Parathyroid adenoma (tissue), 2 donors: ENCODE measurements around the gene SETX.
A peak's percentile ranks its signal among the peaks of the same experiment; 100 is the strongest.

Experiments
- H2AFZ ChIP-seq: fragments of 300-600 bp; sonication (generic); one replicate; pipeline ENCODE4 v1.7.0; 2017; ENCODE audit warnings: antibody characterized with exemption, mild to moderate bottlenecking
- H3K27ac ChIP-seq: fragments of 300-600 bp; sonication (generic); one replicate; pipeline ENCODE4 v1.7.0; 2017
- H3K27me3 ChIP-seq: fragments of 300-600 bp; sonication (generic); one replicate; pipeline ENCODE4 v1.7.0; 2017; ENCODE audit warnings: low read length; ENCODE audit not compliant: control insufficient read depth, insufficient read depth
- H3K36me3 ChIP-seq: fragments of 300-600 bp; sonication (generic); one replicate; pipeline ENCODE4 v1.7.0; 2017; ENCODE audit warnings: low read length; ENCODE audit not compliant: control insufficient read depth, insufficient read depth
- H3K4me1 ChIP-seq: fragments of 300-600 bp; sonication (generic); one replicate; pipeline ENCODE4 v1.7.0; 2017; ENCODE audit warnings: control low read depth
- H3K4me2 ChIP-seq: fragments of 300-600 bp; sonication (generic); one replicate; pipeline ENCODE4 v1.7.0; 2017; ENCODE audit warnings: low read length
- H3K4me3 ChIP-seq: fragments of 300-600 bp; sonication (generic); one replicate; pipeline ENCODE4 v1.7.0; 2017; ENCODE audit warnings: low read depth, low read length
- H3K79me2 ChIP-seq: fragments of 300-600 bp; sonication (generic); one replicate; pipeline ENCODE4 v1.7.0; 2017; ENCODE audit warnings: control low read depth
- H3K9ac ChIP-seq: fragments of 300-600 bp; sonication (generic); one replicate; pipeline ENCODE4 v1.7.0; 2017; ENCODE audit warnings: mild to moderate bottlenecking
- H3K9me3 ChIP-seq: fragments of 300-600 bp; sonication (generic); one replicate; pipeline ENCODE4 v1.7.0; 2017; ENCODE audit warnings: low read length; ENCODE audit not compliant: control insufficient read depth
- TF ChIP-seq, protein P1 (sequence below): fragments of 300-600 bp; sonication (generic); IDR thresholded peaks from one replicate; pipeline ENCODE4 v1.7.0; 2017; ENCODE audit warnings: antibody characterized with exemption, mild to moderate bottlenecking
- donor health status: primary hyperparathyroidism.

Gene SETX

GRCh38 chr9:132238026-132238972, 116.5 kb downstream of the SETX start:
- Histone ChIP-seq H3K4me2 (no peak overlapping the region), H2AFZ (no peak overlapping the region), H3K36me3 (no peaks in the 10 kb centered on the region), H3K27ac (no peak overlapping the region), H3K79me2 (no peaks in the 10 kb centered on the region), H3K4me3 (no peak overlapping the region), H3K9me3 (no peaks in the 10 kb centered on the region), H3K27me3 (no peaks in the 10 kb centered on the region), H3K4me1 (no peaks in the 10 kb centered on the region), H3K9ac (no peak overlapping the region)
- TF ChIP-seq, protein P1, sequence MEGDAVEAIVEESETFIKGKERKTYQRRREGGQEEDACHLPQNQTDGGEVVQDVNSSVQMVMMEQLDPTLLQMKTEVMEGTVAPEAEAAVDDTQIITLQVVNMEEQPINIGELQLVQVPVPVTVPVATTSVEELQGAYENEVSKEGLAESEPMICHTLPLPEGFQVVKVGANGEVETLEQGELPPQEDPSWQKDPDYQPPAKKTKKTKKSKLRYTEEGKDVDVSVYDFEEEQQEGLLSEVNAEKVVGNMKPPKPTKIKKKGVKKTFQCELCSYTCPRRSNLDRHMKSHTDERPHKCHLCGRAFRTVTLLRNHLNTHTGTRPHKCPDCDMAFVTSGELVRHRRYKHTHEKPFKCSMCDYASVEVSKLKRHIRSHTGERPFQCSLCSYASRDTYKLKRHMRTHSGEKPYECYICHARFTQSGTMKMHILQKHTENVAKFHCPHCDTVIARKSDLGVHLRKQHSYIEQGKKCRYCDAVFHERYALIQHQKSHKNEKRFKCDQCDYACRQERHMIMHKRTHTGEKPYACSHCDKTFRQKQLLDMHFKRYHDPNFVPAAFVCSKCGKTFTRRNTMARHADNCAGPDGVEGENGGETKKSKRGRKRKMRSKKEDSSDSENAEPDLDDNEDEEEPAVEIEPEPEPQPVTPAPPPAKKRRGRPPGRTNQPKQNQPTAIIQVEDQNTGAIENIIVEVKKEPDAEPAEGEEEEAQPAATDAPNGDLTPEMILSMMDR, result no peak

DNA sequence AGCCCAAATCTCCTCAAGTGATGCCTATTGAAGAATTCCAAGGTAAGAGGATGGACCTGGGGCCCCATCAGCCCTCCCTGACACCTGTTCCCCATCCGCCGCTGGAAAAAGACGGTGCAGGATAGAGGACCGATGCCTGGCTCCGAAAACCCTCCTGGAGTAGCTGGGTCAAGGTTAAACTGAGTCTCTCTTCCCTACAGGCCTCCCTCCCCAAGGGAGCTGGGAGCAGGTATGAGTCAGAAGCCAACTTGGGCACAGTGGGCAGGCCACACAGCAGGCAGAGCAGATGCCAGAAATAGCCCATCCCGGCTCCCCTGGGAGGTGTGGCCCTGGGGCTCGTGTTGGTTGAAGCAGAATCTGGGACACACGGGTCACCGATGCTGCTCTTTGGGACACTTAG, 117.3 kb downstream of the SETX start:
- TF ChIP-seq, protein P1, result no peak
- H3K79me2 ChIP-seq, result no peaks in the 10 kb centered on the region
- no peak overlapping the region for H3K27ac ChIP-seq
- H3K36me3 ChIP-seq, result no peaks in the 10 kb centered on the region
- H3K9ac ChIP-seq, result no peak overlapping the region
- H3K4me1 ChIP-seq, result no peaks in the 10 kb centered on the region
- no peaks in the 10 kb centered on the region for H3K27me3 ChIP-seq
- no peaks in the 10 kb centered on the region for H3K9me3 ChIP-seq
- no peak overlapping the region for H3K4me3 ChIP-seq
- no peak overlapping the region for H2AFZ ChIP-seq
- no peak overlapping the region for H3K4me2 ChIP-seq

- H3K9me3 ChIP-seq, result no peaks in the 10 kb centered on the region
- no peaks in the 10 kb centered on the region for H3K36me3 ChIP-seq
- no peak overlapping the region for H3K4me2 ChIP-seq
- H3K4me3 ChIP-seq, result no peak overlapping the region
- H3K79me2 ChIP-seq, result no peaks in the 10 kb centered on the region
- TF ChIP-seq, protein P1, result no peak
- no peak overlapping the region for H3K27ac ChIP-seq
- H3K27me3 ChIP-seq, result no peaks in the 10 kb centered on the region
- H3K9ac ChIP-seq, result no peak overlapping the region
- H2AFZ ChIP-seq, result no peak overlapping the region
- no peaks in the 10 kb centered on the region for H3K4me1 ChIP-seq
Measured at GRCh38 chr9:132236662-132237311, 118.0 kb downstream of the SETX start.

GRCh38 chr9:132235894-132236661, 118.7 kb downstream of the SETX start:
- H3K36me3 ChIP-seq, result no peaks in the 10 kb centered on the region
- no peaks in the 10 kb centered on the region for H3K4me1 ChIP-seq
- TF ChIP-seq, protein P1, result peak; percentile 88
- no peak overlapping the region for H3K9ac ChIP-seq
- no peak overlapping the region for H3K4me3 ChIP-seq
- H3K27ac ChIP-seq, result no peak overlapping the region
- H3K4me2 ChIP-seq, result no peak overlapping the region
- H3K27me3 ChIP-seq, result no peaks in the 10 kb centered on the region
- no peak overlapping the region for H2AFZ ChIP-seq
- no peaks in the 10 kb centered on the region for H3K79me2 ChIP-seq
- no peaks in the 10 kb centered on the region for H3K9me3 ChIP-seq
